Ovary (tissue), 9 donors: ENCODE measurements around the gene CLDN11. TPM values are rescaled to one million over a fixed set of nuclear protein-coding genes. Genes with fewer than 3 reads are reported as not detected.
A peak's percentile ranks its signal among the peaks of the same experiment; 100 is the strongest.

Source experiments
- DNase-seq, 5 donors: peaks; one replicate each; pipeline ENCODE4 v3.0.0-alpha.2; 2019 to 2020
- H3K27ac ChIP-seq, 2 donors: fragments of 200-600 bp; one replicate each; pipeline versions ENCODE4 v1.5.1 to v1.8.0; 2019 to 2022
- H3K27me3 ChIP-seq: fragments of 200-600 bp; one replicate; pipeline ENCODE4 v1.8.0; 2022
- H3K36me3 ChIP-seq: fragments of 200-600 bp; sonication (generic); one replicate; pipeline ENCODE4 v1.5.1; 2019
- H3K4me1 ChIP-seq: one replicate; pipeline ENCODE4 v1.8.1; 2013; ENCODE audit warnings: mild to moderate bottlenecking, moderate library complexity; ENCODE audit not compliant: insufficient read depth
- H3K4me3 ChIP-seq: fragments of 200-600 bp; sonication (generic); one replicate; pipeline ENCODE4 v1.5.1; 2017
- H3K9me3 ChIP-seq, 2 donors: fragments of 200-600 bp in 1 of 2; sonication (generic) in 1 of 2; one replicate each; pipeline versions ENCODE4 v1.5.1 to v1.8.1; 2013 to 2019; ENCODE audit warnings: mild to moderate bottlenecking in 1 of 2, moderate library complexity in 1 of 2
- CTCF ChIP-seq, 3 donors: fragments of 450-650 bp in 2 of 3; fragments of 200-600 bp in 1 of 3; IDR thresholded peaks; one replicate each; pipeline versions ENCODE4 v1.5.1 to v1.8.0; 2016 to 2022; ENCODE audit warnings: antibody characterized with exemption in 3 of 3, mild to moderate bottlenecking in 1 of 3
- EP300 ChIP-seq: sonication (generic); formaldehyde crosslinking; IDR thresholded peaks from one replicate; pipeline ENCODE4 v1.6.1; 2017; ENCODE audit warnings: antibody characterized with exemption
- POLR2A ChIP-seq: fragments of 450-650 bp; IDR thresholded peaks from one replicate; pipeline ENCODE4 v1.6.1; 2017; ENCODE audit warnings: antibody characterized with exemption, mild to moderate bottlenecking, moderate library complexity
- WGBS, 3 donors: extraction: QIAGEN DNeasy Blood & Tissue Kit in 1 of 3; methylation state at CpG; one replicate each; pipeline versions ENCODE4 v1.1.5 to v1.1.7; 2013 to 2017; 5-methylcytosine and 5-hydroxymethylcytosine counted together
- intact Hi-C, 4 donors: fragments of 100-400 bp; cut with DNase I; formaldehyde crosslinking; loops; one replicate each; pipeline versions ENCODE4 v1.11.0 to v1.15.1; 2022 to 2023
- polyA plus RNA-seq, 2 donors: library from polyadenylated mRNA; stranded (reverse); fragments of 200-250 nt in 1 of 2; fragments of 350-450 nt in 1 of 2; fragmentation: Illumina TruSeq in 1 of 2; extraction: RNeasy Lipid Tissue Mini Kit (QIAGEN cat#74804) in 1 of 2; gene quantifications; one replicate each; pipeline ENCODE4 v1.2.3, GENCODE V29; 2013 to 2014
- total RNA-seq, 7 donors: library from RNA; depleted of rRNA in 2 of 7; stranded (reverse); fragments of >200 nt in 2 of 7; fragmentation: NEBNext Ultra II Directional in 3 of 7; extraction: Animal tissue kit (Norgen Biotek cat#: 25700) in 3 of 7; gene quantifications; one replicate each; pipeline versions ENCODE4 v1.1.0 to v1.2.4, GENCODE V29; 2016 to 2023
- donor health status: DM: no; HTN: no; CAD: no; lungs with moderate emphysema.
- donor health status: DM: no; HTN: no; CAD: no.
- donor health status: Bipolar disorder and iron deficiency.
- donor health status: DM: yes; HTN: yes; CAD: no.
- donor health status: DM: no; HTN: no; CAD: no.
- donor health status: DM: yes; HTN: yes; CAD: no.

Gene CLDN11
- total and polyA plus RNA-seq, 9 donors, result 75.1 to 254 (median 117) TPM

- peak in 2 of 5 donors; percentile 33 to 45 for DNase-seq
- no peak for TF ChIP-seq POLR2A
- TF ChIP-seq EP300, result no peak
- no peak for TF ChIP-seq CTCF (IDR thresholded peaks at IDR 0.05)
- intact Hi-C loops, result no loop called here
- no peaks in the 10 kb centered on the region for H3K36me3 ChIP-seq
- peak overlapping the region; percentile 46 to 57 for H3K27ac ChIP-seq
- no peak overlapping the region for H3K4me3 ChIP-seq
- no peaks in the 10 kb centered on the region for H3K27me3 ChIP-seq
- peaks cover 6% of the 10 kb centered on the region for H3K4me1 ChIP-seq
- H3K9me3 ChIP-seq, result no peaks in the 10 kb centered on the region
- 40 to 46% (median 43%) methylated on average over 3 of the region's 3 CpGs for WGBS, 3 donors
These were observed 29.9 kb downstream of the CLDN11 start for GRCh38 chr3:170448584-170448983.

- no peak for TF ChIP-seq CTCF (IDR thresholded peaks at IDR 0.05)
- no peak for TF ChIP-seq EP300
- TF ChIP-seq POLR2A, result no peak
- no peak for DNase-seq
- Histone ChIP-seq H3K36me3 (no peaks in the 10 kb centered on the region), H3K4me1 (peaks cover 6% of the 10 kb centered on the region), H3K27ac (no peak overlapping the region), H3K9me3 (no peaks in the 10 kb centered on the region), H3K27me3 (no peaks in the 10 kb centered on the region), H3K4me3 (no peak overlapping the region)
- intact Hi-C loops, result no loop called here
- 93 to 97% (median 93%) methylated on average over 2 of the region's 2 CpGs for WGBS, 3 donors
These were observed 31.4 kb downstream of the CLDN11 start for GRCh38 chr3:170450039-170450438.

DNA sequence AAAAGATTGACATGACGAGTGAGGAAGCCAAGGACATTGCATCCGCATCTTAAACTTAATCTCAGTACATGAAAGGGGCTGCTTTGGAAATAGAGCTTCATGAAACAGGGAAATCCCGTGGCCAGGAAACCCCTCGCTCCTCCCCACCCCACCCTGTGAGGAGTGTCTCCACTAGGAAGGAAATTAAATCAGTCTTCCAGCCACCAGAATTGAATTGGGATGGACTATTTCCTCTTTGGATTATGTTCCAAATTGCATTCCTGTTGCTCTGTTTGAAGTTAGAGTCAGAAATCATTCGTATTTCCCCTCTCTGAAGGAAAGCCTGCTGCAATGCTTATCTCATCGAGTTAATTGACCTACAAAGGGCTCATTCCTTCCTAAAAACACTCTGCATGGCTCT is 35.8 kb downstream of the CLDN11 start:
- intact Hi-C loops, result no loop called here
- H3K27me3 ChIP-seq, result no peaks in the 10 kb centered on the region
- no peak for DNase-seq
- 64 to 68% (median 67%) methylated on average over 6 of the region's 6 CpGs for WGBS, 3 donors
- no peak overlapping the region for H3K27ac ChIP-seq
- no peaks in the 10 kb centered on the region for H3K36me3 ChIP-seq
- no peaks in the 10 kb centered on the region for H3K9me3 ChIP-seq
- TF ChIP-seq CTCF (IDR thresholded peaks at IDR 0.05), result no peak
- no peak for TF ChIP-seq EP300
- TF ChIP-seq POLR2A, result no peak
- peaks cover 6% of the 10 kb centered on the region for H3K4me1 ChIP-seq
- H3K4me3 ChIP-seq, result no peak overlapping the region

DNA sequence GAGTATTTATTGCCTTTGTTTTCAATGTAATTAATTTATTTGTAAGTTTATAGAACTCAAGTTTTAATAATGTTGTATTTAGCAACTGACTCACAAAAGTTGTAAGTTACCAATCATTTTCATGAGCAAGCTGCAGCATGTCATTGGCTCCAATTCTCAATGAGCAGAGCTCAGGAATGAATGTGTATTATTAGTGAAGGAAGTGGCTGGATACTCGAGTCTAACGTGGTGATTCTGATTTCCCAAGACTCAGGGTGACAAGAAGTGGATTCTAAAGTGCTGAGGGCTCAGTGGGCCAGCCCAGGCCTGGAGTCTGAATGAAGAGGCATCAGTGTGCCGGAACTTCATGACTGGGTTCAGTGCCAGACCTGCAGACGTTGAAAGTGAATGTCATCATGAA is 39.6 kb downstream of the CLDN11 start:
- no peak for TF ChIP-seq EP300
- no peak for TF ChIP-seq POLR2A
- TF ChIP-seq CTCF (IDR thresholded peaks at IDR 0.05), result no peak
- Histone ChIP-seq H3K4me3 (no peak overlapping the region), H3K27me3 (no peaks in the 10 kb centered on the region), H3K4me1 (peaks cover 5% of the 10 kb centered on the region), H3K36me3 (no peaks in the 10 kb centered on the region), H3K27ac (no peak overlapping the region), H3K9me3 (no peaks in the 10 kb centered on the region)
- 59 to 74% (median 60%) methylated on average over 4 of the region's 4 CpGs for WGBS, 3 donors
- intact Hi-C loops, result no loop called here
- DNase-seq, result no peak

GRCh38 chr3:170463011-170463410 is 44.3 kb downstream of the CLDN11 start:
- no peak for TF ChIP-seq POLR2A
- no peak for TF ChIP-seq EP300
- H3K36me3 ChIP-seq, result no peaks in the 10 kb centered on the region
- 87 to 96% (median 87%) methylated on average over 4 of the region's 4 CpGs for WGBS, 3 donors
- H3K27me3 ChIP-seq, result no peaks in the 10 kb centered on the region
- DNase-seq, result no peak
- H3K4me3 ChIP-seq, result no peak overlapping the region
- no peak overlapping the region for H3K27ac ChIP-seq
- no peaks in the 10 kb centered on the region for H3K9me3 ChIP-seq
- H3K4me1 ChIP-seq, result peaks cover 6% of the 10 kb centered on the region
- intact Hi-C loops, result no loop called here
